ENCODE results near the gene METRN. TPM values are rescaled to one million over a fixed set of nuclear protein-coding genes. Genes with fewer than 3 reads are reported as not detected.

Gene METRN
- total and polyA plus RNA-seq, 2 of the 4 experiments (the other 2 are of a cell fraction), result 6.1 to 48.2 TPM

GRCh38 chr16:672851-673250 is 42.1 kb upstream of the METRN start:
- no peak overlapping the region for H3K27ac ChIP-seq (ENCODE audit: insufficient read depth, low read length)
- no peak overlapping the region for H2BK120ac ChIP-seq (ENCODE audit: low read depth, low read length)
- TF ChIP-seq BHLHE40 (IDR thresholded peaks at IDR 0.05; ENCODE audit: low read depth, low read length), result no peak
- no peak for TF ChIP-seq CHD1 (IDR thresholded peaks at IDR 0.05; ENCODE audit: low read depth, low read length)
- TF ChIP-seq CEBPB (IDR thresholded peaks at IDR 0.05; ENCODE audit: low read depth, low read length), result no peak
- TF ChIP-seq USF2 (IDR thresholded peaks at IDR 0.05; ENCODE audit: low read depth, low read length), result no peak
- no peak for TF ChIP-seq NFE2L2 (IDR thresholded peaks at IDR 0.05; ENCODE audit: low read depth, low read length)
- TF ChIP-seq RAD21 (IDR thresholded peaks at IDR 0.05; ENCODE audit: low read length), result no peak
- no peak for TF ChIP-seq MXI1 (IDR thresholded peaks at IDR 0.05; ENCODE audit: borderline replicate concordance, low read depth, low read length)
- TF ChIP-seq RCOR1 (IDR thresholded peaks at IDR 0.05; ENCODE audit: insufficient replicate concordance, low read length), result no peak
- TF ChIP-seq POLR2A (IDR thresholded peaks at IDR 0.05; ENCODE audit: low read depth, low read length), result no peak
- TF ChIP-seq ELK1 (IDR thresholded peaks at IDR 0.05; ENCODE audit: borderline replicate concordance, low read depth, low read length), result no peak
- no peak for TF ChIP-seq RFX5 (IDR thresholded peaks at IDR 0.05; ENCODE audit: low read depth, low read length)
- peaks cover 27% of the 10 kb centered on the region for H4K20me1 ChIP-seq (ENCODE audit: insufficient read depth, low read length)
- intact Hi-C loops (cut with micrococcal nuclease) (no loop called here), in situ Hi-C loops (cut with MboI; ENCODE audit: low sequenced_read_pairs) (no loop called here), dilution Hi-C loops (cut with HindIII; ENCODE audit: low sequenced_read_pairs, unreplicated experiment) (no loop called here)
- no peak for ATAC-seq (ENCODE audit: low read depth)
- peaks cover 14% of the 10 kb centered on the region for H3K4me1 ChIP-seq (ENCODE audit: control insufficient read depth, insufficient read depth, low read length)
- H3K9ac ChIP-seq (ENCODE audit: low read depth, low read length), result no peak overlapping the region
- H3K18ac ChIP-seq (ENCODE audit: low read depth, low read length), result no peak overlapping the region
- no peak overlapping the region for H4K91ac ChIP-seq (ENCODE audit: insufficient read depth, low read depth, low read length)
- no peak overlapping the region for H2BK5ac ChIP-seq (ENCODE audit: low read depth, low read length, poor library complexity, severe bottlenecking)
- no peaks in the 10 kb centered on the region; the same call in 1 of the 2 replicates for H3K9me1 ChIP-seq (ENCODE audit: insufficient read depth, low read length)
- ChIA-PET POLR2A (ENCODE audit: unreplicated experiment) (no interaction called here), CTCF (no interaction called here)
- no peak overlapping the region for H2BK15ac ChIP-seq (ENCODE audit: low read depth, low read length)
- no peak overlapping the region for H2AK5ac ChIP-seq (ENCODE audit: low read depth, low read length)
- WGBS, 2 experiments (ENCODE audit: extremely low coverage in 2 of 2, insufficient read length in 1 of 2), result 98% methylated on average over 11 of the region's 21 CpGs; no CpG with 5 or more reads in 1 of the 2 experiments
- no peak overlapping the region for H3K56ac ChIP-seq (ENCODE audit: extremely low read depth, insufficient read depth, low read length)
- no TSS peak for BruUV-seq (replicated peaks)
- H4K5ac ChIP-seq (ENCODE audit: low read depth, low read length), result no peak overlapping the region
- peaks cover 47% of the 10 kb centered on the region for H3K36me3 ChIP-seq (ENCODE audit: control insufficient read depth, insufficient read depth, low read length)
- no peak overlapping the region for H3K4ac ChIP-seq (ENCODE audit: low read depth, low read length)
- H3K4me2 ChIP-seq (ENCODE audit: low read depth, low read length), result no peak overlapping the region
- H2BK20ac ChIP-seq (ENCODE audit: low read depth, low read length), result no peak overlapping the region
- H4K8ac ChIP-seq (ENCODE audit: low read depth in 2 of 2, low read length in 2 of 2), result no peak overlapping the region
- no peak overlapping the region for H3K23ac ChIP-seq (ENCODE audit: low read depth, low read length)
- no peaks in the 10 kb centered on the region for H3K27me3 ChIP-seq (ENCODE audit: control insufficient read depth, insufficient read depth, low read length)
- H3K79me1 ChIP-seq (ENCODE audit: low read depth in 1 of 2, low read length in 2 of 2), result peaks cover 0 to 37% of the 10 kb centered on the region in 2 experiments; a peak in 1 of 4 replicates
- DNase-seq, result no peak
- no peak overlapping the region for H3K4me3 ChIP-seq (ENCODE audit: insufficient read depth, low read depth, low read length)
- no peaks in the 10 kb centered on the region for H3K9me3 ChIP-seq (ENCODE audit: control insufficient read depth, insufficient read depth, low read length)
- no peak overlapping the region for H2AK9ac ChIP-seq (replicated peaks; ENCODE audit: low read depth, low read length, poor library complexity)
- no peak overlapping the region for H3K14ac ChIP-seq (replicated peaks; ENCODE audit: low read depth, low read length)
- H2AFZ ChIP-seq (replicated peaks; ENCODE audit: low read length, poor library complexity), result no peak overlapping the region
